ENCODE measurements around the gene INPP5A. TPM values are rescaled to one million over a fixed set of nuclear protein-coding genes. Genes with fewer than 3 reads are reported as not detected.

The INPP5A gene
- total and polyA plus RNA-seq, 9 of the 15 experiments (the other 6 are each of a cell fraction or from before 2014, with no cell fraction given) = 0.66 to 11.6 (median 7.7) TPM

- Histone ChIP-seq H2AFZ (ENCODE audit: low read depth, low read length) (no peak overlapping the region), H3K27ac (ENCODE audit: extremely low read depth, low read depth, low read length) (no peak overlapping the region), H3K9me1 (ENCODE audit: control insufficient read depth, insufficient read depth, low read length) (peaks cover 3% of the 10 kb centered on the region), H3K79me2 (ENCODE audit: control insufficient read depth, insufficient read depth, low read length) (no peaks in the 10 kb centered on the region), H3K4me1 (replicated peaks in 1 of 2; ENCODE audit: control insufficient read depth in 2 of 2, insufficient read depth in 2 of 2, low read length in 2 of 2) (peaks cover 0 to 5% of the 10 kb centered on the region in 2 experiments; a peak in 1 of 5 replicates), H3K4me2 (ENCODE audit: insufficient read depth, low read length) (no peak overlapping the region), H3K9me3 (replicated peaks; ENCODE audit: control insufficient read depth, insufficient read depth, low read depth, low read length) (no peaks in the 10 kb centered on the region), H3K27me3 (ENCODE audit: control insufficient read depth in 2 of 2, insufficient read depth in 2 of 2, low read length in 2 of 2) (peaks cover 22 to 69% of the 10 kb centered on the region in 2 experiments; a peak in 3 of 5 replicates), H3K4me3 (no peak overlapping the region), H4K20me1 (replicated peaks; ENCODE audit: control insufficient read depth, insufficient read depth, low read length) (no peaks in the 10 kb centered on the region), H3K9ac (ENCODE audit: insufficient read depth in 1 of 2, low read depth in 2 of 2, low read length in 2 of 2) (no peak overlapping the region), H3K36me3 (ENCODE audit: control insufficient read depth, insufficient read depth, low read length) (no peaks in the 10 kb centered on the region)
- 0% methylated on average over 11 of the region's 13 CpGs for WGBS (ENCODE audit: insufficient coverage, low coverage, missing lambda C conversion rate)
- FAIRE-seq = no peak
- in situ Hi-C loops (cut with MboI) (no loop called here), intact Hi-C loops (cut with micrococcal nuclease) (no loop called here)
- no peak for ATAC-seq
- CTCF ChIA-PET (ENCODE audit: low intra/inter-chr PET ratio) = no interaction called here
- POLR2A ChIA-PET = interaction anchor here (0.6 kb wide), 1 partner anchor 34 kb away, joined by 3 read pairs; no protein-coding TSS in a partner anchor
- no peak for DNase-seq (ENCODE audit: extremely low read depth in 1 of 4, low spot score in 3 of 4)
- BruUV-seq (replicated peaks) = no TSS peak
- no peak for TF ChIP-seq EZH2 (IDR thresholded peaks at IDR 0.05; ENCODE audit: borderline replicate concordance, low read depth, low read length)
- TF ChIP-seq FOXK1 (CRISPR knock-in tag; IDR thresholded peaks at IDR 0.05; ENCODE audit: borderline replicate concordance) = no peak
- TF ChIP-seq HDGF (IDR thresholded peaks at IDR 0.05) = no peak
- no peak for TF ChIP-seq RERE (CRISPR knock-in tag; IDR thresholded peaks at IDR 0.05; ENCODE audit: borderline replicate concordance)
- TF ChIP-seq CEBPZ (IDR thresholded peaks at IDR 0.05; ENCODE audit: borderline replicate concordance, low read depth, low read length) = no peak
- no peak for TF ChIP-seq RUNX1 (IDR thresholded peaks at IDR 0.05; ENCODE audit: low read depth)
Observed at GRCh38 chr10:132496360-132497062, 41.1 kb upstream of the INPP5A start.

All from K562 (cell line).